Central memory CD4-positive, alpha-beta T cell (primary cell): ENCODE data around the gene COLGALT1.

ENCODE experiments used
- DNase-seq: peaks from one replicate; pipeline ENCODE4 v3.0.0; 2022

COLGALT1 gene

GRCh38 chr19:17625043-17625442 lies 69.6 kb downstream of the COLGALT1 start:
- no peak for DNase-seq

- DNase-seq = no peak
These were observed 70.5 kb downstream of the COLGALT1 start for GRCh38 chr19:17625980-17626379.

- no peak for DNase-seq
These were observed 71.1 kb downstream of the COLGALT1 start for GRCh38 chr19:17626456-17627015.

GRCh38 chr19:17627161-17627560 lies 71.7 kb downstream of the COLGALT1 start:
- no peak for DNase-seq

- no peak for DNase-seq
These were observed 72.5 kb downstream of the COLGALT1 start for GRCh38 chr19:17627921-17628320.

GRCh38 chr19:17629760-17630159 lies 74.3 kb downstream of the COLGALT1 start:
- DNase-seq = no peak

GRCh38 chr19:17632577-17632976 lies 77.1 kb downstream of the COLGALT1 start:
- no peak for DNase-seq
